ENCODE measurements around the gene KRT10.
"Not testable (repeated sequence)": the region's sequence is repeated elsewhere in the genome, so short reads cannot be mapped to it uniquely, and the experiment has no call there.

KRT10 gene
- total RNA-seq, result 6.8 to 13.3 (median 9.5) reads per million in 4 donors

- DNase-seq, result no peak
Observed at GRCh38 chr17:40822132-40822812, at the start of gene KRT10. TSS of gene KRT10 (minus strand) at chr17:40822614. CDS start at chr17:40822585, 29 bp downstream.

GRCh38 chr17:40871316-40871715 is 48.9 kb upstream of the KRT10 start:
- no peak for DNase-seq

GRCh38 chr17:40870136-40870535 is 47.7 kb upstream of the KRT10 start:
- DNase-seq, result no peak

GRCh38 chr17:40866838-40867237 is 44.4 kb upstream of the KRT10 start, which contains the start of gene KRT12:
TSS of gene KRT12 (minus strand) at chr17:40867223. CDS start at chr17:40867186, 37 bp downstream.
- no peak for DNase-seq

- no peak for DNase-seq
Observed at GRCh38 chr17:40864661-40865390, 42.4 kb upstream of the KRT10 start.

GRCh38 chr17:40862985-40863733 is 40.7 kb upstream of the KRT10 start:
- no peak for DNase-seq

- DNase-seq, result no peak
Observed at GRCh38 chr17:40859536-40859935, 37.1 kb upstream of the KRT10 start.

- DNase-seq, result not testable (repeated sequence)
Observed at GRCh38 chr17:40858667-40859066, 36.3 kb upstream of the KRT10 start.

GRCh38 chr17:40857535-40857934 is 35.1 kb upstream of the KRT10 start:
- no peak for DNase-seq

- no peak for DNase-seq
Observed at GRCh38 chr17:40854175-40854814, 31.9 kb upstream of the KRT10 start.

- DNase-seq, result no peak
Observed at GRCh38 chr17:40852364-40852763, 29.9 kb upstream of the KRT10 start.

GRCh38 chr17:40850293-40850972 is 28.0 kb upstream of the KRT10 start:
- DNase-seq, result no peak

- DNase-seq, result no peak
Observed at GRCh38 chr17:40849723-40850122, 27.3 kb upstream of the KRT10 start.

- DNase-seq, result no peak
Observed at GRCh38 chr17:40848583-40849235, 26.3 kb upstream of the KRT10 start.

- no peak for DNase-seq
Observed at GRCh38 chr17:40846515-40847144, 24.2 kb upstream of the KRT10 start.

- no peak for DNase-seq
Observed at GRCh38 chr17:40844671-40845107, 22.3 kb upstream of the KRT10 start.

GRCh38 chr17:40843242-40843641 is 20.8 kb upstream of the KRT10 start:
- no peak for DNase-seq

GRCh38 chr17:40841246-40841645 is 18.8 kb upstream of the KRT10 start:
- DNase-seq, result no peak

GRCh38 chr17:40839194-40839593 is 16.8 kb upstream of the KRT10 start:
- DNase-seq, result no peak

- no peak for DNase-seq
Observed at GRCh38 chr17:40836020-40836419, 13.6 kb upstream of the KRT10 start.

GRCh38 chr17:40833882-40834281 is 11.5 kb upstream of the KRT10 start:
- no peak for DNase-seq
